ENCODE results near the gene SNX3.
A peak's percentile ranks its signal among the peaks of the same experiment; 100 is the strongest.
"Not testable (repeated sequence)": the region's sequence is repeated elsewhere in the genome, so short reads cannot be mapped to it uniquely, and the experiment has no call there.

SNX3 gene

GRCh38 chr6:108294297-108294726, 33.5 kb upstream of the SNX3 start:
- Histone ChIP-seq H3K27me3 (ENCODE audit: insufficient read depth, insufficient read length) (no peaks in the 10 kb centered on the region), H3K4me1 (ENCODE audit: insufficient read depth, insufficient read length) (no peaks in the 10 kb centered on the region), H3K9ac (ENCODE audit: insufficient read length, low read depth) (peak overlapping the region; percentile 79), H3K36me3 (ENCODE audit: insufficient read depth, insufficient read length, low read length) (no peaks in the 10 kb centered on the region), H3K9me3 (ENCODE audit: insufficient read depth, low read length) (no peaks in the 10 kb centered on the region), H3K4me3 (ENCODE audit: insufficient read length, low read depth) (peak overlapping the region; percentile 74)
- DNase-seq (ENCODE audit: low read depth, low spot score): no peak
- TF ChIP-seq ZNF274 (IDR thresholded peaks at IDR 0.05; ENCODE audit: low read depth, low read length): no peak
- no peak for TF ChIP-seq SUZ12 (IDR thresholded peaks at IDR 0.05; ENCODE audit: extremely low read depth, insufficient read depth, insufficient read length)
- no peak for TF ChIP-seq YY1 (IDR thresholded peaks at IDR 0.05; ENCODE audit: insufficient read depth, insufficient read length)

GRCh38 chr6:108293527-108294296, 32.9 kb upstream of the SNX3 start:
- no peak for DNase-seq (ENCODE audit: low read depth, low spot score)
- no peaks in the 10 kb centered on the region for H3K36me3 ChIP-seq (ENCODE audit: insufficient read depth, insufficient read length, low read length)
- peak overlapping the region; percentile 79 for H3K9ac ChIP-seq (ENCODE audit: insufficient read length, low read depth)
- peak overlapping the region; percentile 74 for H3K4me3 ChIP-seq (ENCODE audit: insufficient read length, low read depth)
- H3K27me3 ChIP-seq (ENCODE audit: insufficient read depth, insufficient read length): no peaks in the 10 kb centered on the region
- H3K9me3 ChIP-seq (ENCODE audit: insufficient read depth, low read length): no peaks in the 10 kb centered on the region
- no peak for TF ChIP-seq YY1 (IDR thresholded peaks at IDR 0.05; ENCODE audit: insufficient read depth, insufficient read length)
- TF ChIP-seq ZNF274 (IDR thresholded peaks at IDR 0.05; ENCODE audit: low read depth, low read length): no peak
- no peak for TF ChIP-seq SUZ12 (IDR thresholded peaks at IDR 0.05; ENCODE audit: extremely low read depth, insufficient read depth, insufficient read length)
- H3K4me1 ChIP-seq (ENCODE audit: insufficient read depth, insufficient read length): no peaks in the 10 kb centered on the region

GRCh38 chr6:108292561-108292960, 31.7 kb upstream of the SNX3 start:
- H3K9me3 ChIP-seq (ENCODE audit: insufficient read depth, low read length); H3K4me1 ChIP-seq (ENCODE audit: insufficient read depth, insufficient read length); H3K27me3 ChIP-seq (ENCODE audit: insufficient read depth, insufficient read length); DNase-seq (ENCODE audit: low read depth, low spot score); H3K36me3 ChIP-seq (ENCODE audit: insufficient read depth, insufficient read length, low read length); H3K9ac ChIP-seq (ENCODE audit: insufficient read length, low read depth); H3K4me3 ChIP-seq (ENCODE audit: insufficient read length, low read depth): not testable (repeated sequence)

- TF ChIP-seq ZNF274 (IDR thresholded peaks at IDR 0.05; ENCODE audit: low read depth, low read length) (no peak), YY1 (IDR thresholded peaks at IDR 0.05; ENCODE audit: insufficient read depth, insufficient read length) (no peak), SUZ12 (IDR thresholded peaks at IDR 0.05; ENCODE audit: extremely low read depth, insufficient read depth, insufficient read length) (no peak)
- Histone ChIP-seq H3K9ac (ENCODE audit: insufficient read length, low read depth) (no peak overlapping the region), H3K27me3 (ENCODE audit: insufficient read depth, insufficient read length) (no peaks in the 10 kb centered on the region), H3K9me3 (ENCODE audit: insufficient read depth, low read length) (no peaks in the 10 kb centered on the region), H3K4me3 (ENCODE audit: insufficient read length, low read depth) (no peak overlapping the region), H3K4me1 (ENCODE audit: insufficient read depth, insufficient read length) (no peaks in the 10 kb centered on the region), H3K36me3 (ENCODE audit: insufficient read depth, insufficient read length, low read length) (no peaks in the 10 kb centered on the region)
- no peak for DNase-seq (ENCODE audit: low read depth, low spot score)
These were observed 30.3 kb upstream of the SNX3 start for GRCh38 chr6:108291091-108291490.

- Histone ChIP-seq H3K4me3 (ENCODE audit: insufficient read length, low read depth) (no peak overlapping the region), H3K9me3 (ENCODE audit: insufficient read depth, low read length) (no peaks in the 10 kb centered on the region), H3K9ac (ENCODE audit: insufficient read length, low read depth) (no peak overlapping the region), H3K36me3 (ENCODE audit: insufficient read depth, insufficient read length, low read length) (no peaks in the 10 kb centered on the region), H3K4me1 (ENCODE audit: insufficient read depth, insufficient read length) (no peaks in the 10 kb centered on the region), H3K27me3 (ENCODE audit: insufficient read depth, insufficient read length) (no peaks in the 10 kb centered on the region)
- TF ChIP-seq SUZ12 (IDR thresholded peaks at IDR 0.05; ENCODE audit: extremely low read depth, insufficient read depth, insufficient read length) (no peak), YY1 (IDR thresholded peaks at IDR 0.05; ENCODE audit: insufficient read depth, insufficient read length) (no peak), ZNF274 (IDR thresholded peaks at IDR 0.05; ENCODE audit: low read depth, low read length) (no peak)
- DNase-seq (ENCODE audit: low read depth, low spot score): no peak
These were observed 27.9 kb upstream of the SNX3 start for GRCh38 chr6:108288742-108289141.

- DNase-seq (ENCODE audit: low read depth, low spot score): no peak
- Histone ChIP-seq H3K4me1 (ENCODE audit: insufficient read depth, insufficient read length) (no peaks in the 10 kb centered on the region), H3K9ac (ENCODE audit: insufficient read length, low read depth) (no peak overlapping the region), H3K4me3 (ENCODE audit: insufficient read length, low read depth) (no peak overlapping the region), H3K9me3 (ENCODE audit: insufficient read depth, low read length) (no peaks in the 10 kb centered on the region), H3K27me3 (ENCODE audit: insufficient read depth, insufficient read length) (no peaks in the 10 kb centered on the region), H3K36me3 (ENCODE audit: insufficient read depth, insufficient read length, low read length) (no peaks in the 10 kb centered on the region)
- no peak for TF ChIP-seq SUZ12 (IDR thresholded peaks at IDR 0.05; ENCODE audit: extremely low read depth, insufficient read depth, insufficient read length)
- no peak for TF ChIP-seq ZNF274 (IDR thresholded peaks at IDR 0.05; ENCODE audit: low read depth, low read length)
- TF ChIP-seq YY1 (IDR thresholded peaks at IDR 0.05; ENCODE audit: insufficient read depth, insufficient read length): no peak
These were observed 26.5 kb upstream of the SNX3 start for GRCh38 chr6:108287373-108287772.

GRCh38 chr6:108286366-108286765, 25.5 kb upstream of the SNX3 start:
- no peak overlapping the region for H3K4me3 ChIP-seq (ENCODE audit: insufficient read length, low read depth)
- H3K4me1 ChIP-seq (ENCODE audit: insufficient read depth, insufficient read length): no peaks in the 10 kb centered on the region
- H3K9ac ChIP-seq (ENCODE audit: insufficient read length, low read depth): no peak overlapping the region
- no peaks in the 10 kb centered on the region for H3K27me3 ChIP-seq (ENCODE audit: insufficient read depth, insufficient read length)
- no peaks in the 10 kb centered on the region for H3K9me3 ChIP-seq (ENCODE audit: insufficient read depth, low read length)
- H3K36me3 ChIP-seq (ENCODE audit: insufficient read depth, insufficient read length, low read length): no peaks in the 10 kb centered on the region
- TF ChIP-seq SUZ12 (IDR thresholded peaks at IDR 0.05; ENCODE audit: extremely low read depth, insufficient read depth, insufficient read length) (no peak), YY1 (IDR thresholded peaks at IDR 0.05; ENCODE audit: insufficient read depth, insufficient read length) (no peak), ZNF274 (IDR thresholded peaks at IDR 0.05; ENCODE audit: low read depth, low read length) (no peak)
- no peak for DNase-seq (ENCODE audit: low read depth, low spot score)
